ENCODE results near the gene LRFN5.
"Not testable (repeated sequence)": the region's sequence is repeated elsewhere in the genome, so short reads cannot be mapped to it uniquely, and the experiment has no call there.

LRFN5 gene

DNA sequence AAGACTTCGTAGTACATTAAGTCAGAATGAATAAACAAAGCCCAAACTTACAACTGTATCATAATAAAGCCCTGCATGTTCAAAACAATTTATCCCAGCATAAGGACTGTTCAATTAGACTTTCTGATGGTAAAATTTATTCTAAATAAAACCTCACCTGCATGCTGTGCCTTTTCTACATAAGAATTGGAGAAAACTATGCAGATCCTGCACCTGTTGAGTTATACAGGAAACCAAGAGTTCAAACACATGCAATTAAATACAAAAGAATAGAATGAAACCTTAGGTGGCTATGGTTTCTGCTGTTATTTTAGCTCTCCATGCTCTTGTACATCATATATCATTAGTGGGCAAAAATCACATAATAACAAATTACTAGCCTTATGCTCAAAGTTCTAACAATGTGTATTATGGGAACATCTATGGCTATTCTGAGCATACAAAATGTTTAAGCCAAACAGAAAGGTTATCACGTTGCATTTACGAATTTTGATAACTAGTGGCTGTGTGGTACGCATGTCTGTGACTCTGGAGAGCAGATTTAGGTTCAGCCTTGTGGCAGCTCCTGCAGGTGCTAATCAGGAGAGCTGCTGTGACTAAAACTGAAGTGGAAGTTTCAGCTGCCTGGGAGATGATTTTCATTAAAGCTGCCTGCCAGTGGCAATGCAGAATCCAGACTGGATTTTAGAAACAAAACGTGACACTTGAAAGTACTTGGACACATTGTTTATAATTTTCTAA, 36.1 kb upstream of the LRFN5 start:
- Histone ChIP-seq H3K27me3 (ENCODE audit: insufficient read depth, low read length) (no peaks in the 10 kb centered on the region), H3K36me3 (ENCODE audit: insufficient read depth, low read length) (no peaks in the 10 kb centered on the region), H3K4me1 (ENCODE audit: insufficient read depth, low read length, severe bottlenecking) (no peaks in the 10 kb centered on the region), H4K20me1 (ENCODE audit: insufficient read depth, low read length) (no peaks in the 10 kb centered on the region), H3K9me3 (ENCODE audit: low read length) (no peaks in the 10 kb centered on the region), H3K27ac (ENCODE audit: low read depth, low read length, poor library complexity, severe bottlenecking) (no peak overlapping the region), H3K9me2 (ENCODE audit: low read depth, low read length) (no peaks in the 10 kb centered on the region), H2AFZ (ENCODE audit: low read length) (no peak overlapping the region), H3K4me3 (ENCODE audit: low read depth, low read length, poor library complexity, severe bottlenecking) (no peak overlapping the region), H3K79me2 (ENCODE audit: insufficient read depth, low read length) (no peaks in the 10 kb centered on the region), H3K9ac (ENCODE audit: low read length) (no peak overlapping the region), H3F3A (ENCODE audit: insufficient read depth, low read length) (no peaks in the 10 kb centered on the region), H3K4me2 (ENCODE audit: low read length) (no peak overlapping the region)
- TF ChIP-seq EZH2 (IDR thresholded peaks at IDR 0.05; ENCODE audit: borderline replicate concordance, low read length), result no peak
- TF ChIP-seq, protein P1, sequence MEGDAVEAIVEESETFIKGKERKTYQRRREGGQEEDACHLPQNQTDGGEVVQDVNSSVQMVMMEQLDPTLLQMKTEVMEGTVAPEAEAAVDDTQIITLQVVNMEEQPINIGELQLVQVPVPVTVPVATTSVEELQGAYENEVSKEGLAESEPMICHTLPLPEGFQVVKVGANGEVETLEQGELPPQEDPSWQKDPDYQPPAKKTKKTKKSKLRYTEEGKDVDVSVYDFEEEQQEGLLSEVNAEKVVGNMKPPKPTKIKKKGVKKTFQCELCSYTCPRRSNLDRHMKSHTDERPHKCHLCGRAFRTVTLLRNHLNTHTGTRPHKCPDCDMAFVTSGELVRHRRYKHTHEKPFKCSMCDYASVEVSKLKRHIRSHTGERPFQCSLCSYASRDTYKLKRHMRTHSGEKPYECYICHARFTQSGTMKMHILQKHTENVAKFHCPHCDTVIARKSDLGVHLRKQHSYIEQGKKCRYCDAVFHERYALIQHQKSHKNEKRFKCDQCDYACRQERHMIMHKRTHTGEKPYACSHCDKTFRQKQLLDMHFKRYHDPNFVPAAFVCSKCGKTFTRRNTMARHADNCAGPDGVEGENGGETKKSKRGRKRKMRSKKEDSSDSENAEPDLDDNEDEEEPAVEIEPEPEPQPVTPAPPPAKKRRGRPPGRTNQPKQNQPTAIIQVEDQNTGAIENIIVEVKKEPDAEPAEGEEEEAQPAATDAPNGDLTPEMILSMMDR (IDR thresholded peaks at IDR 0.05; ENCODE audit: low read length), result no peak

DNA sequence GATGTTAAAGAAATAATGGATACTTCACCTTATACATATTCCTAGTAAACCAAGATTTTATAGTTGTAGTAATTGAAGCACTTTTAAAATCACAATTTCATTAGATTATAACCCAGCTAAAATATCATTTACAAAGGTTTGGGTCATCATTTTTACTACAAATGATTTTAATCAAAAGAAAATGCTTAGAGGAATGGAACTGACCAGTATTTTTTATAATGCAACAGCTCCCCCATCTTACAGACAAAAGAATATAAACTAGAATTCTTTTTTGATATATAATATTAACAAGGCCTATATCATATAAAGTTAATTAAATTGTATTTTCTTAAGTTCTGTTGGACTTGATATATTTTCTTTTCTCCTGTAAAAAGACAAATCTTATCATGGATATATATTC, 20.4 kb upstream of the LRFN5 start:
- Histone ChIP-seq H3F3A (ENCODE audit: insufficient read depth, low read length) (no peaks in the 10 kb centered on the region), H3K27me3 (ENCODE audit: insufficient read depth, low read length) (no peaks in the 10 kb centered on the region), H3K9ac (ENCODE audit: low read length) (no peak overlapping the region), H3K4me2 (ENCODE audit: low read length) (no peak overlapping the region), H3K9me2 (ENCODE audit: low read depth, low read length) (no peaks in the 10 kb centered on the region), H4K20me1 (ENCODE audit: insufficient read depth, low read length) (no peaks in the 10 kb centered on the region), H3K9me3 (ENCODE audit: low read length) (no peaks in the 10 kb centered on the region), H3K79me2 (ENCODE audit: insufficient read depth, low read length) (no peaks in the 10 kb centered on the region), H3K4me3 (ENCODE audit: low read depth, low read length, poor library complexity, severe bottlenecking) (no peak overlapping the region), H3K36me3 (ENCODE audit: insufficient read depth, low read length) (no peaks in the 10 kb centered on the region), H3K4me1 (ENCODE audit: insufficient read depth, low read length, severe bottlenecking) (no peaks in the 10 kb centered on the region), H3K27ac (ENCODE audit: low read depth, low read length, poor library complexity, severe bottlenecking) (no peak overlapping the region), H2AFZ (ENCODE audit: low read length) (peak overlapping the region; percentile 74; the same call in 1 of the 2 replicates)
- TF ChIP-seq, protein P1 (IDR thresholded peaks at IDR 0.05; ENCODE audit: low read length), result peak; percentile 22
- TF ChIP-seq EZH2 (IDR thresholded peaks at IDR 0.05; ENCODE audit: borderline replicate concordance, low read length), result no peak

DNA sequence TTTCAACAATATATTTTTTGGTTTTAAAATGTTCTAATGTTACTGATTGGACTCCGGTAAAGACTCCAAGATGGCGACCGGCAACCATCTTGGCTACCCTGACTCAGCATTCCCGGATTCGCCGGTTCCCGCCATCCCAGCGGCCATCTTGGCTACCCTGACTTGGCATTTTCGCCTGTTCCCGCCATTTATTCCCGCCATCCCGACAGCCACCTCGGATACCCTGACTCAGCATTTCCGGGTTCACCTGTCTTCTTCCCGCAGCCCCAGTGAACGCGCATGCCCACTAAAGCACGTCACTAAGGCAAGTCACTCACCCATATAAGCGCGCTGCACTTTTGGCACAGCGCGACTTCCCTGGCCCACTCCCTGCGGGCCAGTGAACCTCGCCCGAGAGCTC, 9.0 kb upstream of the LRFN5 start:
- Histone ChIP-seq H2AFZ (ENCODE audit: low read length) (no peak overlapping the region), H3K27ac (ENCODE audit: low read depth, low read length, poor library complexity, severe bottlenecking) (no peak overlapping the region), H4K20me1 (ENCODE audit: insufficient read depth, low read length) (no peaks in the 10 kb centered on the region), H3K79me2 (ENCODE audit: insufficient read depth, low read length) (no peaks in the 10 kb centered on the region), H3K36me3 (ENCODE audit: insufficient read depth, low read length) (no peaks in the 10 kb centered on the region), H3K4me3 (ENCODE audit: low read depth, low read length, poor library complexity, severe bottlenecking) (no peak overlapping the region), H3F3A (ENCODE audit: insufficient read depth, low read length) (no peaks in the 10 kb centered on the region), H3K27me3 (ENCODE audit: insufficient read depth, low read length) (no peaks in the 10 kb centered on the region), H3K9ac (ENCODE audit: low read length) (no peak overlapping the region), H3K4me2 (ENCODE audit: low read length) (no peak overlapping the region), H3K9me3 (ENCODE audit: low read length) (no peaks in the 10 kb centered on the region), H3K9me2 (ENCODE audit: low read depth, low read length) (no peaks in the 10 kb centered on the region), H3K4me1 (ENCODE audit: insufficient read depth, low read length, severe bottlenecking) (no peaks in the 10 kb centered on the region)
- TF ChIP-seq EZH2 (IDR thresholded peaks at IDR 0.05; ENCODE audit: borderline replicate concordance, low read length), result no peak
- TF ChIP-seq, protein P1 (IDR thresholded peaks at IDR 0.05; ENCODE audit: low read length), result no peak

DNA sequence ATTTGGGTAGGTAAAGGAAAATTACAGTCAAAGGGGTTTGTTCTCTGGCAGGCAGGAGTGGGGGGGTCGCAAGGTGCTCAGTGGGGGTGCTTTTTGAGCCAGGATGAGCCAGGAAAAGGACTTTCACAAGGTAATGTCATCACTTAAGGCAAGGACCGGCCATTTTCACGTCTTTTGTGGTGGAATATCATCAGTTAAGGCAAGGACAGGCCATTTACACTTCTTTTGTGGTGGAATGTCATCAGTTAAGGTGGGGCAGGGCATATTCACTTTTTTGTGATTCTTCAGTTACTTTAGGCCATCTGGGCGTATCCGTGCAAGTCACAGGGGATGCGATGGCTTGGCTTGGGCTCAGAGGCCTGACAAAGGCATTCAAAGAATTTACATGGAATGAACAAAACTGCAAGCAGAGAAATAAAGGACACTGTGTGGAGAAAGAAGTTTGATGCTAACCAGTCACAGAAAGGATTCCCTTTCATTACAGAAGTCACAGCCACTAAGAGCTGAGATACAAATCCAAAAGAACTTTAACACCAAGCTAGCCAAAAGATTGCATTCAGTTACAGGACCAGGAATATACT, 6.8 kb upstream of the LRFN5 start:
- not testable (repeated sequence) for H3K4me3 ChIP-seq (ENCODE audit: low read depth, low read length, poor library complexity, severe bottlenecking); H3K27ac ChIP-seq (ENCODE audit: low read depth, low read length, poor library complexity, severe bottlenecking); H3K9ac ChIP-seq (ENCODE audit: low read length); H4K20me1 ChIP-seq (ENCODE audit: insufficient read depth, low read length); H3K9me2 ChIP-seq (ENCODE audit: low read depth, low read length); H3F3A ChIP-seq (ENCODE audit: insufficient read depth, low read length); H3K79me2 ChIP-seq (ENCODE audit: insufficient read depth, low read length); H3K4me2 ChIP-seq (ENCODE audit: low read length); H2AFZ ChIP-seq (ENCODE audit: low read length); H3K4me1 ChIP-seq (ENCODE audit: insufficient read depth, low read length, severe bottlenecking); H3K27me3 ChIP-seq (ENCODE audit: insufficient read depth, low read length); H3K36me3 ChIP-seq (ENCODE audit: insufficient read depth, low read length); H3K9me3 ChIP-seq (ENCODE audit: low read length)

All from OCI-LY1 (cell line).